Adrenal gland (tissue), 12 donors: ENCODE results near the gene GALT. TPM values are rescaled to one million over a fixed set of nuclear protein-coding genes. Genes with fewer than 3 reads are reported as not detected.

Experiments used
- DNase-seq, 7 donors: peaks; one replicate each; pipeline ENCODE4 v3.0.0-alpha.2; 2019 to 2020
- H3K27ac ChIP-seq, 5 donors: fragments of 200-600 bp; sonication (generic) in 4 of 5; 1 replicate in 3 of 5; 2 replicates in 2 of 5; pipeline versions ENCODE4 v1.5.1 to v1.8.0; 2016 to 2020; ENCODE audit warnings: mild to moderate bottlenecking in 1 of 5
- H3K27me3 ChIP-seq: fragments of 200-600 bp; 2 replicates; pipeline ENCODE4 v1.8.0; 2021
- H3K36me3 ChIP-seq, 2 donors: fragments of 200-600 bp; replicated peaks in 1 of 2; 1 replicate in 1 of 2; 2 replicates in 1 of 2; pipeline versions ENCODE4 v1.5.1 to v1.8.0; 2018 to 2022
- H3K4me1 ChIP-seq, 2 donors: fragments of 200-600 bp; replicated peaks in 1 of 2; 1 replicate in 1 of 2; 2 replicates in 1 of 2; pipeline versions ENCODE4 v1.5.1 to v1.8.0; 2018 to 2021
- H3K4me3 ChIP-seq, 4 donors: fragments of 200-600 bp; sonication (generic) in 3 of 4; one replicate each; pipeline ENCODE4 v1.5.1; 2016 to 2018
- H3K9me3 ChIP-seq, 3 donors: fragments of 200-600 bp; sonication (generic) in 1 of 3; replicated peaks in 1 of 3; 1 replicate in 2 of 3; 2 replicates in 1 of 3; pipeline versions ENCODE4 v1.5.1 to v1.8.0; 2016 to 2021
- POLR2A ChIP-seq, 2 donors: fragments of 450-650 bp; IDR thresholded peaks; one replicate each; pipeline ENCODE4 v1.6.1; 2017; ENCODE audit warnings: antibody characterized with exemption in 2 of 2, mild to moderate bottlenecking in 2 of 2, moderate library complexity in 1 of 2
- WGBS, 4 donors: extraction: QIAGEN DNeasy Blood & Tissue Kit in 2 of 4; methylation state at CpG; one replicate each; pipeline versions ENCODE4 v1.1.5 to v1.1.7; 2013 to 2017; 5-methylcytosine and 5-hydroxymethylcytosine counted together
- intact Hi-C, 2 donors: fragments of 100-400 bp; cut with DNase I; formaldehyde crosslinking; loops; one replicate each; pipeline versions ENCODE4 v1.14.1 to v1.15.0; 2022 to 2023
- polyA plus RNA-seq, 3 donors: library from polyadenylated mRNA; stranded (reverse); fragments of 200-250 nt in 2 of 3; fragments of 350-450 nt in 1 of 3; fragmentation: Illumina TruSeq in 1 of 3; extraction: RNeasy Lipid Tissue Mini Kit (QIAGEN cat#74804) in 1 of 3; gene quantifications; one replicate each; pipeline ENCODE4 v1.2.3, GENCODE V29; 2013 to 2014
- total RNA-seq, 9 donors: library from RNA; depleted of rRNA in 4 of 9; stranded (reverse); fragments of >200 nt in 4 of 9; fragments of 120-200 nt in 1 of 9; fragmentation: NEBNext Ultra II Directional in 1 of 9; extraction: Animal tissue kit (Norgen Biotek cat#: 25700) in 1 of 9; gene quantifications; one replicate each; pipeline versions ENCODE4 v1.1.0 to v1.2.4, GENCODE V29; 2013 to 2023
- TF ChIP-seq, protein P1 (sequence below), 6 experiments: fragments of 450-650 bp in 4 of 6; fragments of 200-600 bp in 2 of 6; sonication (generic) in 1 of 6; IDR thresholded peaks; 1 replicate in 5 of 6; 2 replicates in 1 of 6; pipeline versions ENCODE4 v1.5.1 to v1.8.0; 2016 to 2021; ENCODE audit warnings: antibody characterized with exemption in 6 of 6, mild to moderate bottlenecking in 2 of 6, moderate library complexity in 1 of 6
- donor health status: healthy with polysubstance abuse.
- donor health status: Bipolar disorder and iron deficiency.
- donor health status: DM: yes; HTN: yes; CAD: no.
- donor health status: DM: no; HTN: no; CAD: no.
- donor health status: DM: no; HTN: no; CAD: no.
- donor health status: DM: yes; HTN: yes; CAD: no.

Gene GALT
- total and polyA plus RNA-seq, 12 donors = 37.5 to 147 (median 87.6) TPM

DNA sequence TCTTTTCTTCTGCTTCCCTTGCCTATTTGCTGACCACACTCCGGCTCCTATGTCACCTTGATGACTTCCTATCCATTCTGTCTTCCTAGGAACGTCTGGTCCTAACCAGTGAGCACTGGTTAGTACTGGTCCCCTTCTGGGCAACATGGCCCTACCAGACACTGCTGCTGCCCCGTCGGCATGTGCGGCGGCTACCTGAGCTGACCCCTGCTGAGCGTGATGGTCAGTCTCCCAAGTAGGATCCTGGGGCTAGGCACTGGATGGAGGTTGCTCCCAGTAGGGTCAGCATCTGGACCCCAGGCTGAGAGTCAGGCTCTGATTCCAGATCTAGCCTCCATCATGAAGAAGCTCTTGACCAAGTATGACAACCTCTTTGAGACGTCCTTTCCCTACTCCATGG is 2.2 kb downstream of the GALT start:
- no peaks in the 10 kb centered on the region for H3K27me3 ChIP-seq
- H3K36me3 ChIP-seq = peaks cover 0 to 26% of the 10 kb centered on the region in 2 donors
- H3K4me3 ChIP-seq = no peak overlapping the region
- no peaks in the 10 kb centered on the region for H3K9me3 ChIP-seq
- intact Hi-C loops = no loop called here
- TF ChIP-seq, protein P1, sequence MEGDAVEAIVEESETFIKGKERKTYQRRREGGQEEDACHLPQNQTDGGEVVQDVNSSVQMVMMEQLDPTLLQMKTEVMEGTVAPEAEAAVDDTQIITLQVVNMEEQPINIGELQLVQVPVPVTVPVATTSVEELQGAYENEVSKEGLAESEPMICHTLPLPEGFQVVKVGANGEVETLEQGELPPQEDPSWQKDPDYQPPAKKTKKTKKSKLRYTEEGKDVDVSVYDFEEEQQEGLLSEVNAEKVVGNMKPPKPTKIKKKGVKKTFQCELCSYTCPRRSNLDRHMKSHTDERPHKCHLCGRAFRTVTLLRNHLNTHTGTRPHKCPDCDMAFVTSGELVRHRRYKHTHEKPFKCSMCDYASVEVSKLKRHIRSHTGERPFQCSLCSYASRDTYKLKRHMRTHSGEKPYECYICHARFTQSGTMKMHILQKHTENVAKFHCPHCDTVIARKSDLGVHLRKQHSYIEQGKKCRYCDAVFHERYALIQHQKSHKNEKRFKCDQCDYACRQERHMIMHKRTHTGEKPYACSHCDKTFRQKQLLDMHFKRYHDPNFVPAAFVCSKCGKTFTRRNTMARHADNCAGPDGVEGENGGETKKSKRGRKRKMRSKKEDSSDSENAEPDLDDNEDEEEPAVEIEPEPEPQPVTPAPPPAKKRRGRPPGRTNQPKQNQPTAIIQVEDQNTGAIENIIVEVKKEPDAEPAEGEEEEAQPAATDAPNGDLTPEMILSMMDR (IDR thresholded peaks at IDR 0.05) = no peak
- TF ChIP-seq POLR2A (IDR thresholded peaks at IDR 0.05) = no peak
- DNase-seq = no peak
- peaks cover 45 to 49% of the 10 kb centered on the region in 2 donors for H3K4me1 ChIP-seq
- 85 to 99% (median 92%) methylated on average over 3 to 8 of the region's 8 CpGs for WGBS, 4 donors
- H3K27ac ChIP-seq = no peak overlapping the region

DNA sequence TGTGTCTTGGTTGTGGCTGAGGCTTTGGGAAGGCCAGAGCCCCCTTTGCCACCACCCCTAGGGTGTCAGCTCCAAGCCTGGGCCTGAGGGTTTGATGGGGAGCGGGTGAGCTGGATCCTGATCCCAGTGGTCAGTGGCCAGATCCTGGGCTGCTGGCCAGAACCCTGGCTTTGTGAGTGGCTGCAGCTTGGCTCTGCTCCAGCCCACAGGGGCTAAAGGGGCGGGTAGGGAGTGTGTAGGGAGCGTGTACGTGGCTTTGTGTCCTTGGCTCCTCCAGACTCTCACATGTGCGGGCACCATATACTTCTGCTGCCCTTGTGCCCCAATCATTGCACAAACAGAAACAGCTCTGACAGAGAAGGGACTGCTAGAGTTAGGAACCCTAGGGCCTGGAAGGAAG is 4.3 kb downstream of the GALT start:
- Histone ChIP-seq H3K9me3 (no peaks in the 10 kb centered on the region), H3K4me1 (peaks cover 45 to 57% of the 10 kb centered on the region in 2 donors), H3K36me3 (peaks cover 0 to 26% of the 10 kb centered on the region in 2 donors), H3K27ac (peak overlapping the region in 3 of 5 donors; percentile 69 to 87 (median 73)), H3K27me3 (no peaks in the 10 kb centered on the region), H3K4me3 (no peak overlapping the region)
- TF ChIP-seq, protein P1 (IDR thresholded peaks at IDR 0.05) = no peak
- TF ChIP-seq POLR2A (IDR thresholded peaks at IDR 0.05) = no peak
- intact Hi-C loops = loop anchor here in 1 of 2 donors (10.0 kb wide), 1 partner anchor 54 kb away; no protein-coding TSS in a partner anchor
- WGBS, 4 donors = 39 to 86% (median 60%) methylated on average over 2 to 5 of the region's 5 CpGs
- DNase-seq = peak; percentile 34 to 66 (median 56)

DNA sequence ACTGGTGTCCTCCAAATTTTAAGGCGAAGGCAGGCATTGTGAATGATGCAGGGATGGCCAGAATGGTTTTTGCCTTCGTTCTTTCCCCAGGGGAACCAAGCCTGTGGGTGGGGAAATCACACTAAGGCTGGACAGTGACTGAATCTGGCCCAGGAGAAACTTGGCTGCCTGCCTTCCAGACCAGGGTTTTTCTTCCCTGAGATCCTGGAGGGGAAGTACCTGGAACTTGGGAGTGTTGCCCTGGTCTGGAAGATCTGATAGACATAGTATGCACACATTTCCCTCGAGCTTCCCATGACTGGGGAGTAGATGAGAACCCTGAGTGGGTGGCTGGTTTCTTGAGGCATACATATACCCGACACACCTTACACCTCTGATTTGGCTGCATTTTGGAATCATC is 4.8 kb downstream of the GALT start:
- Histone ChIP-seq H3K9me3 (no peaks in the 10 kb centered on the region), H3K4me3 (peak overlapping the region in 1 of 4 donors; percentile 30), H3K27ac (peak overlapping the region; percentile 14 to 87 (median 69)), H3K36me3 (peaks cover 0 to 26% of the 10 kb centered on the region in 2 donors), H3K4me1 (peaks cover 41 to 52% of the 10 kb centered on the region in 2 donors), H3K27me3 (no peaks in the 10 kb centered on the region)
- WGBS, 4 donors = 33 to 50% (median 37%) methylated on average over 4 of the region's 4 CpGs
- intact Hi-C loops = loop anchor here in 1 of 2 donors (10.0 kb wide), 1 partner anchor 53 kb away; no protein-coding TSS in a partner anchor
- TF ChIP-seq, protein P1 (IDR thresholded peaks at IDR 0.05) = no peak
- no peak for TF ChIP-seq POLR2A (IDR thresholded peaks at IDR 0.05)
- peak; percentile 55 to 78 (median 70) for DNase-seq

DNA sequence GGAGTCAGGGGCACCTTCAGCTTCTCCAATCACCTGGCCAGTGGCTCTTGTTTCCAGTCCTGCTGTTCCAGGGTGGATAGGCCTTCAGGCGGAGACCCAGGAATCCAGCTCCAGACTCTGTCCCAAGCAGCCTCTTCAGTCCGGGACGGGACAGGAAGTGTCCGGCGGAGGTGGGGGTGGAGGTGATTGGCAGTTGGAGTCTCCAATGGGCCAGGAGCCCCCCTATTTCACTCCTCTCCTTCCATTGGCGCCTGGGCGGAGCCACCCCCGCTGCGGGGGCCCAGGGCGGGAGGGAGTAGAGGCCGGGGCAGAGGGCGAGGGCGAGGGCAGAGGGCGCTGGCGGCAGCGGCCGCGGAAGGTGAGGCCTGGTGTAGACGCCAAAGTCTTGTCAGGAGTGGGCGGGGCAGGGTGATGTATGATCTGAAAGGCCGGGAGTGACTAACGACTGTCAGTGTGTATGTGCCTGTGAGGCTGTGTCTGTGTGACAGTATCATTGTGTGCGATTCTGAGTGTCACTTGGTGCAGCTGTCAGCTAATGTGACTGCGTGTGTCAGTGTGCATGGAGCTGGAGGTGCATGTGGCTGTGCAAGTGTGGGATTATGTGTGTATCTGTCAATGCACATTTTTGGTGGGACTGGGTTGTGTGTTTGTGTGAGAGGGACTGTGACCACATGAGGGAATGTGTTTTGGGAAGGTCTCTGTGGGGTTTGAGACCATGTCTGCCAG is 5.6 kb downstream of the GALT start, which contains the start of gene IL11RA:
IL11RA (plus strand) TSS at position 310 of the 726 bp plus-strand sequence. CDS start 3,033 bp downstream, outside the sequence.
- Histone ChIP-seq H3K4me1 (peaks cover 40 to 50% of the 10 kb centered on the region in 2 donors), H3K27ac (peak within 1 kb of the TSS; percentile 14 to 87 (median 69)), H3K9me3 (no peaks in the 10 kb centered on the region), H3K36me3 (peaks cover 0 to 26% of the 10 kb centered on the region in 2 donors), H3K4me3 (peak within 1 kb of the TSS in 1 of 4 donors; percentile 30), H3K27me3 (no peaks in the 10 kb centered on the region)
- TF ChIP-seq, protein P1 (IDR thresholded peaks at IDR 0.05) = no peak
- TF ChIP-seq POLR2A (IDR thresholded peaks at IDR 0.05) = peak in 1 of 2 donors; percentile 55
- DNase-seq = peak; percentile 89 to 96 (median 91)
- intact Hi-C loops = loop anchor here in 1 of 2 donors (10.0 kb wide), 1 partner anchor 53 kb away; no protein-coding TSS in a partner anchor
- 0 to 11% (median 6%) methylated on average over 9 to 24 of the region's 24 CpGs for WGBS, 4 donors
